ENCODE results near the gene SH3GL1. TPM values are rescaled to one million over a fixed set of nuclear protein-coding genes. Genes with fewer than 3 reads are reported as not detected.

SH3GL1 gene
- total and polyA plus RNA-seq, 2 of the 4 experiments (the other 2 are of a cell fraction), result 28.1 to 138 TPM

DNA sequence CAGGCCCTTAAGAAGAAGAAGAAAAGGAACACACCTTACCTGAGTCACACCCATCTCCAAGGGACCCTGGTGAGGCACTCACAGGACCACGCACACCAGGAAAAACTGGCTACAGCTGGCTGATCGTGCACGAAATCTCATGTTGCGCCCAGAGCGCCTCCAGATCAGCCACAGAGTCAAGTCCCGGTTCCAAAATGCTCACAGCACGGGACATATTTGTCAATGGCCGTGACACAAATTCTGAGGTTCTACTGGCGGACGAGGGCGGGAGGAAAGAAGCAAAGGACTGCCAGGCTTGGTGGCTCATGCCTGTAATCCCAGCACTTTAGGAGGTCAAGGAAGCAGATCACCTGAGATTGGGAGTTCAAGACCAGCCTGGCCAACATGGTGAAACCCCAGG, 21.5 kb downstream of the SH3GL1 start:
- Histone ChIP-seq H4K91ac (ENCODE audit: insufficient read depth, low read depth, low read length) (no peak overlapping the region), H3K4me1 (ENCODE audit: control insufficient read depth, insufficient read depth, low read length) (peaks cover 46% of the 10 kb centered on the region), H3K56ac (ENCODE audit: extremely low read depth, insufficient read depth, low read length) (no peak overlapping the region), H3K4ac (ENCODE audit: low read depth, low read length) (no peak overlapping the region), H3K79me1 (ENCODE audit: low read depth in 1 of 2, low read length in 2 of 2) (peaks cover 13 to 88% of the 10 kb centered on the region in 2 experiments), H2AK5ac (ENCODE audit: low read depth, low read length) (no peak overlapping the region), H3K18ac (ENCODE audit: low read depth, low read length) (no peak overlapping the region), H2BK5ac (ENCODE audit: low read depth, low read length, poor library complexity, severe bottlenecking) (no peak overlapping the region), H2BK20ac (ENCODE audit: low read depth, low read length) (no peak overlapping the region), H3K4me2 (ENCODE audit: low read depth, low read length) (no peak overlapping the region), H2BK15ac (ENCODE audit: low read depth, low read length) (no peak overlapping the region), H3K9ac (ENCODE audit: low read depth, low read length) (no peak overlapping the region), H2AFZ (replicated peaks; ENCODE audit: low read length, poor library complexity) (no peak overlapping the region), H3K23ac (ENCODE audit: low read depth, low read length) (no peak overlapping the region), H3K36me3 (ENCODE audit: control insufficient read depth, insufficient read depth, low read length) (peaks cover 10% of the 10 kb centered on the region), H3K4me3 (ENCODE audit: insufficient read depth, low read depth, low read length) (no peak overlapping the region), H2BK120ac (ENCODE audit: low read depth, low read length) (no peak overlapping the region), H3K9me3 (ENCODE audit: control insufficient read depth, insufficient read depth, low read length) (no peaks in the 10 kb centered on the region), H3K9me1 (ENCODE audit: insufficient read depth, low read length) (peaks cover 37% of the 10 kb centered on the region), H3K27ac (ENCODE audit: insufficient read depth, low read length) (no peak overlapping the region), H4K5ac (ENCODE audit: low read depth, low read length) (no peak overlapping the region), H2AK9ac (replicated peaks; ENCODE audit: low read depth, low read length, poor library complexity) (no peak overlapping the region), H4K20me1 (ENCODE audit: insufficient read depth, low read length) (peaks cover 89% of the 10 kb centered on the region), H4K8ac (ENCODE audit: low read depth in 2 of 2, low read length in 2 of 2) (no peak overlapping the region), H3K27me3 (ENCODE audit: control insufficient read depth, insufficient read depth, low read length) (no peaks in the 10 kb centered on the region), H3K14ac (replicated peaks; ENCODE audit: low read depth, low read length) (no peak overlapping the region)
- in situ Hi-C loops (cut with MboI; ENCODE audit: low sequenced_read_pairs), result no loop called here
- TF ChIP-seq MAZ (IDR thresholded peaks at IDR 0.05; ENCODE audit: borderline replicate concordance, low read depth, low read length) (no peak), NFE2L2 (IDR thresholded peaks at IDR 0.05; ENCODE audit: low read depth, low read length) (no peak)
- dilution Hi-C loops (cut with HindIII; ENCODE audit: low sequenced_read_pairs, unreplicated experiment), result no loop called here
- ChIA-PET POLR2A (ENCODE audit: unreplicated experiment) (no interaction called here), CTCF (interaction anchor here (0.7 kb wide), 1 partner anchor 15 kb away, joined by 4 read pairs; no protein-coding TSS in a partner anchor)
- ATAC-seq (ENCODE audit: low read depth), result no peak
- no peak for DNase-seq
- intact Hi-C loops (cut with micrococcal nuclease), result no loop called here
- WGBS, 2 experiments (ENCODE audit: extremely low coverage in 2 of 2, insufficient read length in 1 of 2), result 97% methylated on average over 11 of the region's 11 CpGs; no CpG with 5 or more reads in 1 of the 2 experiments
- BruUV-seq (replicated peaks), result no TSS peak

All from IMR-90 (cell line).